BE2C (cell line): Measurements from ENCODE around the gene ZSCAN30.

Experiments used
- DNase-seq: peaks from one replicate; pipeline ENCODE4 v3.0.0-alpha.2; 2020
- H3K27me3 ChIP-seq: fragments of 250-450 bp; sonication (Bioruptor Pico); 2 replicates; pipeline ENCODE4 v1.5.1; 2020; ENCODE audit warnings: mild to moderate bottlenecking
- H3K36me3 ChIP-seq: fragments of 250-450 bp; sonication (Bioruptor Pico); 2 replicates; pipeline ENCODE4 v1.5.1; 2020; ENCODE audit warnings: mild to moderate bottlenecking
- H3K4me1 ChIP-seq: fragments of 250-450 bp; sonication (Bioruptor Pico); 2 replicates; pipeline ENCODE4 v1.5.1; 2020
- H3K4me3 ChIP-seq: 2 replicates; pipeline ENCODE4 v1.5.1; 2011; ENCODE audit warnings: low read depth, low read length
- H3K9me3 ChIP-seq: fragments of 250-450 bp; sonication (Bioruptor Pico); 2 replicates; pipeline ENCODE4 v1.5.1; 2020
- TF ChIP-seq, protein P1 (sequence below): IDR thresholded peaks from 2 replicates; pipeline ENCODE4 v1.5.1; 2012; ENCODE audit warnings: mild to moderate bottlenecking, low read depth, low read length

ZSCAN30 gene

DNA sequence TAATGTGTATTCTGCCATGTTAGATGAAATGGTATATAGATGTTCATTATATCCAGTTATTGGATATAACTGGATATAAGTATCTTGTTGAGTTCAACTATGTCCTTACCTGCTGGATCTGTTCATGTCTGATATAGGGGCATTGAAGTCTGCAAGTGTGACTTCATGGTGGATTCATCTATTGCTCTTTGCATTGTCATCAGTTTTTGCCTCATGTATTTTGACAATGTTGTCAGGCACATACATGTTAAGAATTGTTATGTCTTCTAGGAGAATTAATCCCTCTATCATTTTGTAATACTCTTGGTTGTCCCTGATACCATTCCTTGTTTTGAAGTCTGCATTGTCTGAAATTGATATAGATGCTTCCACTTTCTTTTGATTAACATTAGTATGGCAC is 38.8 kb upstream of the ZSCAN30 start:
- TF ChIP-seq, protein P1, sequence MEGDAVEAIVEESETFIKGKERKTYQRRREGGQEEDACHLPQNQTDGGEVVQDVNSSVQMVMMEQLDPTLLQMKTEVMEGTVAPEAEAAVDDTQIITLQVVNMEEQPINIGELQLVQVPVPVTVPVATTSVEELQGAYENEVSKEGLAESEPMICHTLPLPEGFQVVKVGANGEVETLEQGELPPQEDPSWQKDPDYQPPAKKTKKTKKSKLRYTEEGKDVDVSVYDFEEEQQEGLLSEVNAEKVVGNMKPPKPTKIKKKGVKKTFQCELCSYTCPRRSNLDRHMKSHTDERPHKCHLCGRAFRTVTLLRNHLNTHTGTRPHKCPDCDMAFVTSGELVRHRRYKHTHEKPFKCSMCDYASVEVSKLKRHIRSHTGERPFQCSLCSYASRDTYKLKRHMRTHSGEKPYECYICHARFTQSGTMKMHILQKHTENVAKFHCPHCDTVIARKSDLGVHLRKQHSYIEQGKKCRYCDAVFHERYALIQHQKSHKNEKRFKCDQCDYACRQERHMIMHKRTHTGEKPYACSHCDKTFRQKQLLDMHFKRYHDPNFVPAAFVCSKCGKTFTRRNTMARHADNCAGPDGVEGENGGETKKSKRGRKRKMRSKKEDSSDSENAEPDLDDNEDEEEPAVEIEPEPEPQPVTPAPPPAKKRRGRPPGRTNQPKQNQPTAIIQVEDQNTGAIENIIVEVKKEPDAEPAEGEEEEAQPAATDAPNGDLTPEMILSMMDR, result no peak
- Histone ChIP-seq H3K9me3 (no peaks in the 10 kb centered on the region), H3K27me3 (no peaks in the 10 kb centered on the region), H3K4me1 (no peaks in the 10 kb centered on the region), H3K36me3 (peaks cover 6% of the 10 kb centered on the region), H3K4me3 (no peak overlapping the region)
- no peak for DNase-seq

DNA sequence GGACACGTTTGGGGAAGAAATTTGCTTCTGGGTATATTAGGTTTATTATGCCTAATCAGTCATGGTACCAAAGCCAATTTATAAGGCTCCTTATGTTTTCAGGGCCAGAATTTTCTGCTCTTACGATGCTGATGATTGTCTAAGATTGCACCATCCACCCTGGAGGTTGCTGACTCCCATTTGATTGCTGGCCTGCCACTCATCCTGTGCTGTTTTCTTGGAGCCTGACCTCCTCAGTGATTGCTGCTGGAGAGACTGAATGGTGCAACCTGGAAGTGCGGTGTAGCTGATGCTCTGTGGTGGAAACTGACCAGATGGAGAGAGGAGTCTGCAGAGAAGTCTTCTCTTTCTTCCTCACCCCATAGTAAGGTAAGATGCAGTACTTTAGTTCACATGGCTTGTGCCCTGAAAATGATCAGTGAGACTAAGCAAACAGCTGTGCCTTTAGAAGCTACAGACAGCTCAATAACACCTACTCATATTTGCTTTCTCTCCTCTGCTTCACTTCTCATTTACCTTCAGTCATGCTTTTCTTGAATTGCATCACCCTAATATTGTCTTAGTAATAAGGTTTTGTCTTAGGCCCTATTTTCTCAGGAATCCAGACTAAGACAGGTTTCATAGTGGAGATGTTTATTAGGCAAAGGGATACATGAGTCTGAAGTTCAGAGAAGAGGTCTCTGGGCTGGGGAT is 36.8 kb upstream of the ZSCAN30 start:
- Histone ChIP-seq H3K9me3 (no peaks in the 10 kb centered on the region), H3K36me3 (no peaks in the 10 kb centered on the region), H3K27me3 (no peaks in the 10 kb centered on the region), H3K4me1 (no peaks in the 10 kb centered on the region), H3K4me3 (no peak overlapping the region)
- TF ChIP-seq, protein P1, result no peak
- DNase-seq, result no peak

DNA sequence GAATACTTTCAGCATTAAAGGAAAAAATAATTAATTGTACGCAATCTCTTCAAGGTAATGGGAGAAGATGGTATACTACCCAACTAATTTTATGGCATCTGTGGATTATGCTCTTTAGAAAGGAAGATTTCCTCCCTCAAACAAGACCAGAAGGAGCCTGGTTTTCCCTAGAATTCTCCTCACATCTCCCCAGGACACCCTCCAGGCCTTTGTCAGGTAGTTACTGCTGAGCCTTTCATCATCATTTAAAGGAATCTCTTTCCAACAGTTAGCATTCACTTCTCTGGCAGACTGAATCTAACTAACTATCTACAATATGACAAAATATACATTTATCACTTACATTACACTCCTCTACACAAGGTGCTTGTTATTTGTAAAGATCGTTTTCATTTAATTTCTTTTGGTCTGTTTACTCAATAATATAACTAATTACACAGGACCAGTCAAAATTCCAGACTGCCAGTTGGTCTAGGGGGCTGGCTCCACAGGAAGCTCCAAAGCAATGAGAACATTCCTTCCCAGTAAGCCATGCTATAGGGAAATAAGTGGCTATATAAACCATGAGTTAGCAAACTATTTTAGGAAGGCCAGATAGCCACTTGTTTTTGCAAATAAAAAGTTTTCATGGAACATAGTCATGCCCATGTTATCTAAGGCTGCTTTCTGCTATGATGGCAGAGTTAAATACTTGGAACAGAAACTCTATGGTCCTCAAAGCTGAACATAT is 35.1 kb upstream of the ZSCAN30 start:
- Histone ChIP-seq H3K4me1 (no peaks in the 10 kb centered on the region), H3K36me3 (no peaks in the 10 kb centered on the region), H3K27me3 (no peaks in the 10 kb centered on the region), H3K4me3 (no peak overlapping the region), H3K9me3 (no peaks in the 10 kb centered on the region)
- TF ChIP-seq, protein P1, result no peak
- DNase-seq, result no peak

DNA sequence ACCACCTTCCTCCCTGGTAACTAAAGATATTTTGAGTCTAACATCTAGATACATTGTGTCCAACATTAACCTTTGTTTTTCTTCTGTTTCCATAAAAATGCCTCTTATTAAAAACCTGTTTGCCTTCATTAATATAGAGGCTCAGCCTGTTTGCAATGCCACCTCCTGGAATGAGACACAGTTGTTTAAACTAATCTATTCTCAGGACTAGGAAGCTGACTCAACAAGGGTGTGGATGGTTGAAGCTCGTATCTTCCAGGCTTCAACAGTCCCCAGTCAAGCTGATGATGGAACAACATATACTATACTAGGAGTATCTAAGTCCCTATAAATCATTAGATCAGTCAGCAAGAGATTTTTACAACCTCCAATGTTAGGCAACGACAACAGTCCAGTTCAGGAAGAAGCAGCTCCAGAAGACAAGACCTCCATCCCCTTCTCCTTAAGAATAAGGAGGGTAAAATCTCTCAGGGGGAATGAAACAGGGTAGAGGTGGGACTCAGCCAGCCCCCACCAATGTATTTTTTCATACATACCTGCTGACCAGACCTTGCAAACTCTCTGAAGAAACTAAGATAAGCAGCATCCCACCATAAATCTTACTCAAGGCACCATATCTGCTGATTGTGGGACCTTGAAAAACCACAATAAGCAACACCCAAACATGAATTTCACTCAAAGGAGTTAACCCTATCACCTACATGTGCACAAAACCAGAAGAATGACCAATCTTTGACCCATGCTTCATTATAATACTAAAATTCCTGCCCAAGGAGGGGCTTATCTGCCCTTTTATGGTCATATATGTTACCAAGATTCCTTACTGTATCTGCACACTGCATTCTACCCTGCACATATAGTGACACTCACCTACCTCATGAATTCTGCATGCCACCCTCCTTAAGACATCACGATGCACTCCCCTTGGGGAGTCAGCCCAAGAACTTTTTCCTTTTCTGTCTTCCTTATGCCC is 32.7 kb upstream of the ZSCAN30 start:
- no peaks in the 10 kb centered on the region for H3K9me3 ChIP-seq

DNA sequence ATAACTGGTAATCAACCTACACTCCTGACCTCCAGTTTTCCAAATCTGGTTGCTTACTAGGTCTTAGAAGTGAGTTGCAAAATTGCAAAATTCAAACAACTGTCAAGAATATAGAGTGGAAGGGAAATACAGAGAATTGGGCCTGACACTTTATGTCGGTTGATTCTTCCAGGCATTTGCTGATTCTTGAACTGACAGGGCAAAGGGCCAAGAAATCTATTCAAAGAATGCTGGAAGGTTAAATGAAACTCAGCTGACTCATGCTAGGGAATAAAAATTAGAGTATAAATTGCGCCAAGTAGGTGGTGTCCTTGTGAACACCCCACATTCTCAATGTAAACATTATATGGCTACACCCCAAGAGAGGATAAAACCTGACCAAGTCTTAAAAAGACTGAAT is 21.5 kb upstream of the ZSCAN30 start:
- Histone ChIP-seq H3K4me1 (no peaks in the 10 kb centered on the region), H3K4me3 (no peak overlapping the region), H3K27me3 (no peaks in the 10 kb centered on the region), H3K36me3 (peaks cover 7% of the 10 kb centered on the region), H3K9me3 (no peaks in the 10 kb centered on the region)
- TF ChIP-seq, protein P1, result no peak
- no peak for DNase-seq

More for the DNA sequence above, 32.7 kb upstream of the ZSCAN30 start:
- TF ChIP-seq, protein P1, result no peak
- no peaks in the 10 kb centered on the region for H3K4me1 ChIP-seq
- no peak for DNase-seq
- H3K27me3 ChIP-seq, result no peaks in the 10 kb centered on the region
- H3K4me3 ChIP-seq, result no peak overlapping the region
- no peaks in the 10 kb centered on the region for H3K36me3 ChIP-seq
